ENCODE measurements around the gene CLIC4.

DNA sequence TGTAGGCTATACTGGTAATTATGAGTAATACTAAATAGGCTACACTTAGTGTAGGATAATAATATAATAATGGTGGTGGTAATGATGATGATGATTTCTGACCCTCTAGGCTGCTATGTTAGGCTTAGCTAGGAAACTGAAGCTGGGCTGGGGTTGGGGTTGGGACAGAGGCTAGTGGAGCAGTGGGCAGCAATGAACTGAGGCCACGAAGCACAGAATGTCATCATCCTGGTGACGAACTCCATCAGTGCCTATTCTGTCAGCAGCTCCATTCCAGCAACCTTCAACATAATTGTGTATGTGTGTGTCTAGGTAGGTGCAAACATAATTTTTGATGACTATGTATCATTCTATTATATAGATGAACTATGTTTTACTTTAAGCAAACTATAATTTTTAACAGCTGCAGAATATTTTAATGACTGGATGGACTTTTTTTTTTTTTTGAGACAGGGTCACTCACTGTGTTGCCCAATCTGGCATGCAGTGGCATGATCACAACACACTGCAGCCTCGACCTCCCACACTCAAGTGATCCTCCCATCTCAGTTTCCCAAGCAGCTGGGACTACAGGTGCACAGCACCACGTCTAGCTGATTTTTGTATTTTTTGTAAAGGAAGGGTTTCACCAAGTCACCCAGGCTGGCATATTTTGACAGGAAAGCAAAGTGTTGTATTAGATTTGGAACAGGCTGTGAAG is 12.9 kb upstream of the CLIC4 start:
- TF ChIP-seq POLR2A (IDR thresholded peaks at IDR 0.05), result no peak
- TF ChIP-seq, protein P1, sequence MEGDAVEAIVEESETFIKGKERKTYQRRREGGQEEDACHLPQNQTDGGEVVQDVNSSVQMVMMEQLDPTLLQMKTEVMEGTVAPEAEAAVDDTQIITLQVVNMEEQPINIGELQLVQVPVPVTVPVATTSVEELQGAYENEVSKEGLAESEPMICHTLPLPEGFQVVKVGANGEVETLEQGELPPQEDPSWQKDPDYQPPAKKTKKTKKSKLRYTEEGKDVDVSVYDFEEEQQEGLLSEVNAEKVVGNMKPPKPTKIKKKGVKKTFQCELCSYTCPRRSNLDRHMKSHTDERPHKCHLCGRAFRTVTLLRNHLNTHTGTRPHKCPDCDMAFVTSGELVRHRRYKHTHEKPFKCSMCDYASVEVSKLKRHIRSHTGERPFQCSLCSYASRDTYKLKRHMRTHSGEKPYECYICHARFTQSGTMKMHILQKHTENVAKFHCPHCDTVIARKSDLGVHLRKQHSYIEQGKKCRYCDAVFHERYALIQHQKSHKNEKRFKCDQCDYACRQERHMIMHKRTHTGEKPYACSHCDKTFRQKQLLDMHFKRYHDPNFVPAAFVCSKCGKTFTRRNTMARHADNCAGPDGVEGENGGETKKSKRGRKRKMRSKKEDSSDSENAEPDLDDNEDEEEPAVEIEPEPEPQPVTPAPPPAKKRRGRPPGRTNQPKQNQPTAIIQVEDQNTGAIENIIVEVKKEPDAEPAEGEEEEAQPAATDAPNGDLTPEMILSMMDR (IDR thresholded peaks at IDR 0.05), result no peak
